C4-2B (cell line): ENCODE measurements around the gene GPI.
"Not testable (repeated sequence)": the region's sequence is repeated elsewhere in the genome, so short reads cannot be mapped to it uniquely, and the experiment has no call there.

Experiments used
- ZFX ChIP-seq: fragments of 450-650 bp; IDR thresholded peaks from 2 replicates; pipeline ENCODE4 v1.6.1; 2017
- TF ChIP-seq, protein P1 (sequence below): fragments of 450-650 bp; conservative IDR thresholded peaks from 2 replicates; pipeline ENCODE4 v1.5.1; 2017; ENCODE audit warnings: mild to moderate bottlenecking

DNA sequence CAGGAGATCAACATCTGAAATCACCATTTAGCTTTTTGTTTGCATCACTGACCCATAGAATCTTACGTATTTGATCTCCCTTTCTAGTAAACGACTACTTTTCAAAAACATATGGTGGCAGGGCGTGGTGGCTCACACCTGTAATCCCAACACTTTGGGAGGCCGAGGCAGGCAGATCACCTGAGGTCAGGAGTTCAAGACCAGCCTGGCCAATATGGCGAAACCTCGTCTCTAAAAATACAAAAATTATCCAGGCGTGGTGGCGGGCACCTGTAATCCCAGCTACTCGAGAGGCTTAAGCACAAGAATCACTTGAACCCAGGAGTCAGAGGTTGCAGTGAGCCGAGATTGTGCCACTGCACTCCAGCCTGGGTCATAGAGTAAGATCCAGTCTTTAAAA lies 33.4 kb upstream of the GPI start:
- TF ChIP-seq, protein P1, sequence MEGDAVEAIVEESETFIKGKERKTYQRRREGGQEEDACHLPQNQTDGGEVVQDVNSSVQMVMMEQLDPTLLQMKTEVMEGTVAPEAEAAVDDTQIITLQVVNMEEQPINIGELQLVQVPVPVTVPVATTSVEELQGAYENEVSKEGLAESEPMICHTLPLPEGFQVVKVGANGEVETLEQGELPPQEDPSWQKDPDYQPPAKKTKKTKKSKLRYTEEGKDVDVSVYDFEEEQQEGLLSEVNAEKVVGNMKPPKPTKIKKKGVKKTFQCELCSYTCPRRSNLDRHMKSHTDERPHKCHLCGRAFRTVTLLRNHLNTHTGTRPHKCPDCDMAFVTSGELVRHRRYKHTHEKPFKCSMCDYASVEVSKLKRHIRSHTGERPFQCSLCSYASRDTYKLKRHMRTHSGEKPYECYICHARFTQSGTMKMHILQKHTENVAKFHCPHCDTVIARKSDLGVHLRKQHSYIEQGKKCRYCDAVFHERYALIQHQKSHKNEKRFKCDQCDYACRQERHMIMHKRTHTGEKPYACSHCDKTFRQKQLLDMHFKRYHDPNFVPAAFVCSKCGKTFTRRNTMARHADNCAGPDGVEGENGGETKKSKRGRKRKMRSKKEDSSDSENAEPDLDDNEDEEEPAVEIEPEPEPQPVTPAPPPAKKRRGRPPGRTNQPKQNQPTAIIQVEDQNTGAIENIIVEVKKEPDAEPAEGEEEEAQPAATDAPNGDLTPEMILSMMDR = not testable (repeated sequence)
- TF ChIP-seq ZFX = not testable (repeated sequence)
